Measurements from ENCODE around the gene DAD1.

DNA sequence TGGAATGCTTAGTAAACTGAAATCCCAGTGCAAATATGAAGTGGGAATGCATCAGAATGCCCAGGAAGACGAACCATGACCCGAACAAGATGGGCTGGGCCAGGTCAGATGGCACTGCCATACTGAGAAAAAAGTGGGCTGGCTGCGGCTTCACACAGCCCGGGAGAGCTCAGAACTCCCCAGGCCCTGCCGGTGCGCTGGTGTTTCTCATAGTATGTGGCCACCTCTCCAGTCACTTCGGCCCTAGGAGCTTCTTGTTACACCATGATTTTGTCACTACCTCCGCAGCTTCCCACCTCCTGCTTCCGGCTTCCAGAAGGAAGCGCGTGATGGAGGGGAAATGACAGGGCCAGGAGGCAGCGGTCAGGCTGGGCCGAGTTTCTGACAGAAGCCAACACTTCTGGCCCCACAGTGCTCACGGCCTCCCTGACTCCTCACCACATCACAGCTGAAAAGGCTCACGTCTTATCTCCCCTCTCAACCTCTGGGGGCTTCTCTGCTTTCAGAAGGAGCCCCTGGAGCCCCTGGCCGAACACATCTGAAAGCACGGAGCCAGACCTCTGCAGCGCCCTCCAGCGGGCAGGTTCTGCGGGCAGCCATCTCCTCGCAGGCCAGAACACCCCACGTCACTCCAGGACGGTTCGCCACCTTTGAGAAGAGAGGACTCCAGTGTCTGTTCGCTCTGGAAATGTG lies 30.7 kb downstream of the DAD1 start:
- TF ChIP-seq, protein P1, sequence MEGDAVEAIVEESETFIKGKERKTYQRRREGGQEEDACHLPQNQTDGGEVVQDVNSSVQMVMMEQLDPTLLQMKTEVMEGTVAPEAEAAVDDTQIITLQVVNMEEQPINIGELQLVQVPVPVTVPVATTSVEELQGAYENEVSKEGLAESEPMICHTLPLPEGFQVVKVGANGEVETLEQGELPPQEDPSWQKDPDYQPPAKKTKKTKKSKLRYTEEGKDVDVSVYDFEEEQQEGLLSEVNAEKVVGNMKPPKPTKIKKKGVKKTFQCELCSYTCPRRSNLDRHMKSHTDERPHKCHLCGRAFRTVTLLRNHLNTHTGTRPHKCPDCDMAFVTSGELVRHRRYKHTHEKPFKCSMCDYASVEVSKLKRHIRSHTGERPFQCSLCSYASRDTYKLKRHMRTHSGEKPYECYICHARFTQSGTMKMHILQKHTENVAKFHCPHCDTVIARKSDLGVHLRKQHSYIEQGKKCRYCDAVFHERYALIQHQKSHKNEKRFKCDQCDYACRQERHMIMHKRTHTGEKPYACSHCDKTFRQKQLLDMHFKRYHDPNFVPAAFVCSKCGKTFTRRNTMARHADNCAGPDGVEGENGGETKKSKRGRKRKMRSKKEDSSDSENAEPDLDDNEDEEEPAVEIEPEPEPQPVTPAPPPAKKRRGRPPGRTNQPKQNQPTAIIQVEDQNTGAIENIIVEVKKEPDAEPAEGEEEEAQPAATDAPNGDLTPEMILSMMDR (IDR thresholded peaks at IDR 0.05; ENCODE audit: low read length): peak; percentile 95
- no peak for TF ChIP-seq EZH2 (IDR thresholded peaks at IDR 0.05; ENCODE audit: borderline replicate concordance, low read length)

All from OCI-LY1 (cell line).